ENCODE results near the gene TACO1. TPM values are rescaled to one million over a fixed set of nuclear protein-coding genes. Genes with fewer than 3 reads are reported as not detected.

TACO1 gene
- total RNA-seq, 1 experiment from 2014 or later, result 27.1 TPM

GRCh38 chr17:63621684-63622573 is 21.2 kb downstream of the TACO1 start, which contains the start of gene MAP3K3:
MAP3K3 (plus strand) TSS chr17:63622417; CDS start chr17:63622760, 343 bp downstream.
- Histone ChIP-seq H3K4me3 (peak within 1 kb of the TSS; percentile 64), H3F3A (ENCODE audit: insufficient read depth, low read depth) (no peaks in the 10 kb centered on the region), H3K27me3 (ENCODE audit: insufficient read depth, low read depth) (no peaks in the 10 kb centered on the region), H3K36me3 (ENCODE audit: low read depth) (no peaks in the 10 kb centered on the region), H3K4me2 (peak within 1 kb of the TSS; percentile 90), H3K4me1 (replicated peaks; ENCODE audit: insufficient read depth) (peaks cover 12% of the 10 kb centered on the region; the same call in 1 of the 2 replicates), H3K27ac (no peak within 1 kb of the TSS), H2AFZ (peak within 1 kb of the TSS; percentile 84), H3K9me2 (ENCODE audit: insufficient read depth) (no peaks in the 10 kb centered on the region), H3K9me3 (ENCODE audit: insufficient read depth, low read depth) (no peaks in the 10 kb centered on the region), H4K20me1 (ENCODE audit: insufficient read depth) (no peaks in the 10 kb centered on the region; the same call in 1 of the 2 replicates), H3K79me2 (ENCODE audit: low read depth) (0 out of 2 replicates have a peak, but pooled peaks cover 8% of the 10 kb centered on the region)
- DNase-seq, result peak; percentile 99
- ChIA-PET CTCF (interaction anchor here (0.6 to 2.3 kb wide), 4 partner anchors 11 to 441 kb away, joined by 3 to 11 read pairs (median 5); no protein-coding TSS in a partner anchor), POLR2A (ENCODE audit: unreplicated experiment) (interaction anchor here (0.5 to 0.9 kb wide), 12 partner anchors 14 to 1758 kb away, joined by 3 to 22 read pairs (median 5); partner anchors contain the start of genes BRIP1, CCDC47 and DDX42)
- BruUV-seq (replicated peaks), result no TSS peak
- TF ChIP-seq EZH2 (IDR thresholded peaks at IDR 0.05; ENCODE audit: low read depth), result no peak
- TF ChIP-seq CTCF (conservative IDR thresholded peaks at IDR 0.05), result no peak; the same call in 1 of the 2 replicates
- intact Hi-C loops (cut with micrococcal nuclease; ENCODE audit: unreplicated experiment), result loop anchor here (2.0 to 5.0 kb wide), 4 partner anchors 55 to 220 kb away; partner anchors contain the start of genes SMARCD2 and STRADA

GRCh38 chr17:63622574-63623390 is 22.1 kb downstream of the TACO1 start:
- no TSS peak for BruUV-seq (replicated peaks)
- H3K4me1 ChIP-seq (replicated peaks; ENCODE audit: insufficient read depth), result peaks cover 12% of the 10 kb centered on the region; the same call in 1 of the 2 replicates
- no peak for TF ChIP-seq EZH2 (IDR thresholded peaks at IDR 0.05; ENCODE audit: low read depth)
- TF ChIP-seq CTCF (conservative IDR thresholded peaks at IDR 0.05), result no peak
- H2AFZ ChIP-seq, result peak overlapping the region; percentile 74
- POLR2A ChIA-PET (ENCODE audit: unreplicated experiment), result interaction anchor here (0.5 to 0.8 kb wide), 4 partner anchors 20 to 270 kb away, joined by 3 to 13 read pairs (median 4); partner anchors contain the start of genes CCDC47 and DDX42
- DNase-seq, result peak; percentile 40 to 69
- CTCF ChIA-PET, result interaction anchor here (0.6 to 2.3 kb wide), 3 partner anchors 11 to 216 kb away, joined by 3 to 11 read pairs (median 7); no protein-coding TSS in a partner anchor
- intact Hi-C loops (cut with micrococcal nuclease; ENCODE audit: unreplicated experiment), result loop anchor here (2.0 to 5.0 kb wide), 4 partner anchors 55 to 220 kb away; partner anchors contain the start of genes SMARCD2 and STRADA
- no peaks in the 10 kb centered on the region for H3K27me3 ChIP-seq (ENCODE audit: insufficient read depth, low read depth)
- H3K4me3 ChIP-seq, result peak overlapping the region; percentile 64
- H3K79me2 ChIP-seq (ENCODE audit: low read depth), result 0 out of 2 replicates have a peak, but pooled peaks cover 8% of the 10 kb centered on the region
- H3K27ac ChIP-seq, result no peak overlapping the region
- no peaks in the 10 kb centered on the region for H3K9me3 ChIP-seq (ENCODE audit: insufficient read depth, low read depth)
- peak overlapping the region; percentile 76 for H3K4me2 ChIP-seq
- H3K9me2 ChIP-seq (ENCODE audit: insufficient read depth), result no peaks in the 10 kb centered on the region
- no peaks in the 10 kb centered on the region for H3K36me3 ChIP-seq (ENCODE audit: low read depth)
- no peaks in the 10 kb centered on the region for H3F3A ChIP-seq (ENCODE audit: insufficient read depth, low read depth)
- no peaks in the 10 kb centered on the region; the same call in 1 of the 2 replicates for H4K20me1 ChIP-seq (ENCODE audit: insufficient read depth)
